ENCODE measurements around the gene SHISA3.
"Not testable (repeated sequence)": the region's sequence is repeated elsewhere in the genome, so short reads cannot be mapped to it uniquely, and the experiment has no call there.

SHISA3 gene

DNA sequence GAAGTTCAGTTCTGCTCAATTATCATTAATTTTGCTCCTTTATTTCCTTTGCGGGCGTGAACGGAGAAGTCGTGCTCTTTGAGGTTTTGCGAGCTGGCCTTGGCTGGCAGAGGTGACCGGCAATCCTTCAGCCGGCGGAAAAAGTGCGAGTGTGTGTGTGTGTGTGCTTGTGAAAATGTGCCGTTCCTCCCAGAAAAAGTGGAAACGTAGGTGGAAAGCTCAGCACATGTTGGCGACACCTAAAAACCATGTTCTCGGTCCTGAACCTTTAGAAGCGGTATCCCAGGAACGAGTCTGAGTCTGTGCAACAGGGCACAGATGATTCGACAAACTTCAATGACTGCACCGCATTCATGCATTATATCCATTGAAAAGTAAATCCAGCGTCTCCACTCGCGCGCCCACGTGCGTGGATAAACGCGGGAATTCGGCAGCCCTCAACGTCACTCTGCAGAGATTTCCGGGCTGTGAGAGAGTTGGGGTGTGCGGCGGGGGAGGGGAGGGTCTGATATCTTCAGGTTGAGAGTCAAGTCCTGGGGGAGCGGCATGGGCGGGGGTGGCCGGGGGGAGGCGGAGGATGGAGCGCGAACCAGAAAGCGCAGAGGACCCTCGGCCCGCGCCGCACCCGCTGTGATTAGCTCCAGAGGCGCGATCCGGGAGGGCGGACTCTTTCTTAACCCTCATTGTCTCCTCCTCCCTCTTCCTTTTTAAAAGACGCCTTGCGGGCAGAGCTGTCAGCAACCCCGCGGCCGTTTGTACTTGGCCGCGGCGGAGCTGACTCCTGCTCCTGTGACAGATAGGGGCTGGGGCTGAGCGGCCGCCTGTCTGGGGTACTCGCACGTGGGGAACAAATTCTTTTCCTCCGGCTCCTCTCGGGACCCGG, at the start of gene SHISA3:
Gene SHISA3 (plus strand): TSS at position 737 of the 883 bp plus-strand sequence. CDS start 569 bp downstream, outside the sequence.
- DNase-seq (ENCODE audit: low read depth), result no peak

DNA sequence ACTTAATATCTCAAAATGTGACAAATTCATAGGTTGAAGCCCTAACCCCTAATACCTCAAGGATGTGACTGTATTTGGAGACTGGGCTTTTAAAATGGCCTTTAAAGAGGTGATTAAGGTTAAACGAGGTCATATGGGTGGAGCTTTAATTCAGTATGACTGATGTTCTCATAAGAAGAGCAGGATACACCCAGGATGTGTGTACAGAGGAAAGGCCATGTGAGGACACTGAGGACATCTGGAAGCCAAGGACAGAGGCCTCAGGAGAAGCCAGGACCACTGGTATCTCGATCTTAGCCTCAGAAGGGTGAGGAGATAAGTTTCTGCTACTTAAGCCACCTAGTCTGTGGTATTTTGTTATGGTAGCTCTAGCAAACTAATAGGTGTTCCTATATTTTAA, 49.0 kb upstream of the SHISA3 start:
- no peak for DNase-seq (ENCODE audit: low read depth)

DNA sequence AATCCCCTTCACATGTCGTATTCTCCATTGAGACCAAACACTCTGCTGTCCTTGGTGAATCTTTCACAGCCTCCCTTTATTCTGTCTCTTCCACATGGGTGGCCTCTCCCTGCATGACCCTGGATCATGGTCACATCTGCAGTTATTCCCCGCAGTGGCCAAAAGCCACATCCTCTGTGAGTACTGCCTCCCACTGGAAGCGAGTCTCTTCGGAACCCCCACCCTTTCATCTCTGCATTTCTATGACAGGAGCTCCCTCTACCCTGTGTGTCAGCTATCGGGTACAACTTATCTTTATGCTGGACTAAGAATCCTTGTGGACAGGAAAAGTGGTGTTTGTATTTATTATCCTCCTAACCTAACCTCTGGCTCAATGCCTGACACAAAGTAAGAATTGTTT, 48.6 kb upstream of the SHISA3 start:
- no peak for DNase-seq (ENCODE audit: low read depth)

DNA sequence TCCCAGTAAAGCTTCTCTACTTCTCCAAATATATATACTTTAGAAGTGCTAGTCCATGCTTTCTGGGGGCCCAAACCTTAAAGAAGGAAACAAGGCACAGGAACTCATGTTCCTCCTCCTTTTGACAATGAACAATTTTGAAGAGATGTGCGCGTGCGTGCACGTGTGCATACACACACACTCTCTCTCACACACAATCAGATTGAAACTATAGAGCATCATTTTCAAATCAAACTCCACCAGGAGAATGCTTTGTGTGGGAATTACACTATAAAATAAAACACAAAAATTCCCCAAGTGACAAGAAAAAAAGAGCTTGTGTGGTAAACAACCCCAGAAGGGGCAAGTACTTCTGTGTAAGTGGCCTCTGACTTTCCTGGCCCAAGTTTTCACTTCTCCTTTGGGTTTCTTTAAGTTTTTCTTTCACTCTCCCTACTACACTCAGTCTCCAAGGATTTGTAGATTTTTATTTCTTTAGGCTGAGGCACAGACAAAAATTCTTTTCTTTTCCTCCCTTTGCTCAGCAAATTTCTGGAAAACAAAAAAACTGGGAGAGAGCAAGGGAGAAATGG, 46.6 kb upstream of the SHISA3 start:
- DNase-seq (ENCODE audit: low read depth), result no peak

DNA sequence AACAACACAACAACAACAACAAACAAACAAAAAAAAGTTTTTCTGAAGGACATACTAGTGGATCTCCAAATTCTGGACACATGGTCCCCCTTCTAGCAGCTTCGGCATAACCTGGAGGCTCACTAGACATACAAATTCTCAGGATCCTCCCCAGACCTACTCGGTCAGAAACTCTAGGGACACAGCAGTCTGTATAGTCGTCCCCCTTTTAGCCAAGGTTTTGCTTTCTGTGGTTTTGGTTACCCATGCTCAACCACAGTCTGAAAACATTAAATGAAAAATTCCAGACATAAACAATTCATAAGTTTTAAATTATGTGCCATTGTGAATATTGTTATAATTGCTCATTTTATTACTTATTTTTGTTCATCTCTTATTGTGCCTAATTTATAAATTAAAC, 45.2 kb upstream of the SHISA3 start:
- no peak for DNase-seq (ENCODE audit: low read depth)

DNA sequence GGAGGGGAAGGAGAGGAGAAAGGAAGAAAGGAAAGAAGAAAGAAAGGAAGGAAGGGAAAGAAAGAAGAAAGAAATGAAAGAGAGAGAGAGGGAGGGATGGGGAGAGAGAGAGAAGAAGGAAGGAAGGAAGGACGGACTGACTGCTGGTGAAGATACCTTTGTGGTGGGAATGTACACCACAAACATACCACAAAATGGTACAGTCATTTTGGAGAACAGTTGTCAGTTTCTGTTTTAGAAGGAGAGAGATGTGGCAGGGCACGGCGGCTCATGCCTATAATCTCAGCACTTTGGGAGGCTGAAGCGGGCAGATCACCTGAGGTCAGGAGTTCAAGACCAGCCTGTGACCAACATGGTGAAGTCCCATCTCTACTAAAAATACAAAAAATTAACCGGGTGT, 40.0 kb upstream of the SHISA3 start:
- DNase-seq (ENCODE audit: low read depth), result no peak

DNA sequence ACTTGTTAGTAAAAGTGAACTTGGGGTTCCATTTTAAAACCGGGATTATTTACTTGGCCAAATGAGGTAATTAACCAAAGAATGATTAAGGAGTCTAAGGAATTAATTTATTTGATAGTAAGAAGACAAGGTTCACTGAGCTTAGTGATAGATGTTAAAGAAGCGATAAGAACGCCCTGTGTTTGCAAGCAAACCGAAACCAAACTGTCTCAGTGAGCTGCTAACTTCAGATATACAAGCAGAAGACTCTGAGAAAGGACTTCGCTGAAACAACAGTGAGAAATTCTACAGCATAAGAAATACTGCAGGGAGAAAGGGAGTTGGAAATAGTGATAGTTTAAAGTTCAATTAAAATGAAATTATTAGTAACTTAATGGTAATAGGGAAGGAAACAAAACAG, 37.6 kb upstream of the SHISA3 start:
- no peak for DNase-seq (ENCODE audit: low read depth)

DNA sequence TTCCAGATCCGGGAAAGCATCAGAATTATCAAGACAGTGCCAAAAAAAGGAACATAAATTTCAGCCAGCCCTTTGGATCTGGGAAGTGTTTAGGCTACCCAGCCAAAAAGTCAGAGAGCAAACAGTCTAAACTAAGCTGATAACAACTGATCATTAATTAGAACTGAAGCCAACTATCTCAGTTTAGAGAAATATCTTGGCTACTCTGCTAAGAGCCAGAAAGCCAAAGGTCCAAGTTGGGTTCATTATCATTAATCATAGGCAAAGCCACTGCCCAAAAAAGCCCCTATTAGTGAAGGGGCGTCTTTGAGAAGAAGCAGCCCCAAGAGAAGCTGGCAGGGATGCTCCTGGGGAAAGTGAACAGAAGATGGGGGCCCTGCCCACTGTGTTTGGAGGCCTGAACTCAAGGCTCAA, 37.0 kb upstream of the SHISA3 start:
- DNase-seq (ENCODE audit: low read depth), result no peak

DNA sequence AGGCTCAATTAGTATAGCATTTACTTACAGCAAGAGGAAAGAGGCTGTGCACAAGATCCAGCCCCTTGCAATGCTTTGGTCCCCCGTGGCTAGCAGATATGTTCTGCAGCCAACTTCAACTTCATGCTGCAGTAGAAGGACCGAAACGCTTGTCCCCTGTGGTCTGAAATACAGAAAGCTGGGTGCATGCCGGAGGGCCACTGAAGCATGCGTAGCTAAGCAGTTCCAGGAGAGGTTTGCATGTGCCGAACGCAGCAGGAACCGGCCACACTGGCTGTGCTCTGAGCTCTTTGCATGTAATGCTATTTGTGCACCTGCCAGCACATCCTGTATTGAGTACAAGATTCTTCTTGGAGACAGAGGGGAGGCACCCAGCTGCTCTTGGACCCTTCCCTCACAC, 35.8 kb upstream of the SHISA3 start:
- DNase-seq (ENCODE audit: low read depth), result no peak

DNA sequence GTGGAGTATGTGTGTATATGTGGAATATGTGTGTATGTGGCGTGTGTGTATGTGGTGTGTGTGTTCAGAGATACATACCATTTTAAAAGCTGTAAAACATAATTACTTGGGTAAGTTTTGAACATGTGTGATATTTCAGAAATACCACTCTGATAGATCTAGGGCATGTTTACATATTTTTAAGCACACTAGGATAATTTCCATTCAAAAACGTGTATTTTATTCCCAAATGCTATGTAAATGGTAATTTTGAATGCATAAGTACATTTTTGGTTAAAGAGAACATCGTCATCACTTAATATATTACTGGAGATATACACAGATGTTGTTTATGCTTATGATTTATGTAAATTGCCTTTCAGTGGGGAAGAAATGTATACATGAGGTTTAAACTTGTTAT, 34.7 kb upstream of the SHISA3 start:
- no peak for DNase-seq (ENCODE audit: low read depth)

DNA sequence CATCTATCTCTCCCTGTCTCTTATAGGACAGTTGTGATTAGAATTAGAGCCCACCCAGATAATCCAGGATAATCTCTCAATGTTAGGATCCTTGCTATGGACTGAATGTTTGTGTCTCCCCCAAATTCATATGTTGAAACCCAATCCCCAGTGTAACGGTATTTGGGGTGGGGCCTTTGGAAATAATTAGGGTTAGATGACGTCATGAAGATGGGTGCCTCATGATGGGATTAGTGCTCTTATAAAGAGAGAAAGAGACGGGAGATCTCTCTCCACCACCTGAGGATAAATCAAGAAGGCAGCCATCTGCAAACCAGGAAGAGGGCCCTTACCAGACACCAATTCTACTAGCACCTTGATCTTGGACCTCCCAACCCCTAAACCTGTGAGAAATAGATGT, 33.7 kb upstream of the SHISA3 start:
- no peak for DNase-seq (ENCODE audit: low read depth)

DNA sequence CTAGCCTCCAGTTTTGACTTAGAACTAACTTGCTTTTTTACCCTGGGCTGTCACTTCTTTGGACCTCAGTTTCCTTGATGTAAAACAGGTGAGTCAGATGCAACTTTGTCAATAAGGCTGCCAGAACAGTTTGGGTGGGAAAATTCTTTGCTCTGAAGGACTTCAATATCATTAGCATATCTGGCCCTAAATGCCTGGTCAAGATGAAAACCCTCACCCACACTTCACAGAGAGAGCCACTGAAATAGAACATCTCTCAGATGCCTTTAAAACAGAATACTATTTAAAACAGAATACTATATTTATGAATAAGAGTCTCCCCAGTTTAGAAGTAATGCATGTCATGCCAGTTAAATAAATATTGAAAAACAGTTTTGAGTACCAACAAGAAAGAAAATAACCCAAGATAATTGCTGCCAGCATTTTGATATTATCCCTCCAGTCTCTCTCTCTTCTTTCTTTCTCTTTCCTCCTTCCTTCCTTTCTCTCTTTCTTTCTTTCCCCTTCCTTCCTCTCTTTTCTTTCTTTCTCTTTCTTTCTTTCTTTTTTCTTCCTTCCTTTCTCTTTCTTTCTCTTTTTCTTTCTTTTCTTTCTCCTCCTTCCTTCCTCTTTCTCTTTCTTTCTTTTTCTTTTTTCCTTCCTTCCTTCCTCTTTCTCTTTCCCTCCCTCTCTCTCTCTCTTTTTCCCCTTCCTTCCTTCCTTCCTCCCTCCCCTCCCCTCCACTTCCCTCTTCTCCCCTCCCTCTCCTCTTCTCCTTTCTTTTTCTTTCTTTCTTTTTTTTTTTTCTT, 32.8 kb upstream of the SHISA3 start:
- DNase-seq (ENCODE audit: low read depth), result no peak

DNA sequence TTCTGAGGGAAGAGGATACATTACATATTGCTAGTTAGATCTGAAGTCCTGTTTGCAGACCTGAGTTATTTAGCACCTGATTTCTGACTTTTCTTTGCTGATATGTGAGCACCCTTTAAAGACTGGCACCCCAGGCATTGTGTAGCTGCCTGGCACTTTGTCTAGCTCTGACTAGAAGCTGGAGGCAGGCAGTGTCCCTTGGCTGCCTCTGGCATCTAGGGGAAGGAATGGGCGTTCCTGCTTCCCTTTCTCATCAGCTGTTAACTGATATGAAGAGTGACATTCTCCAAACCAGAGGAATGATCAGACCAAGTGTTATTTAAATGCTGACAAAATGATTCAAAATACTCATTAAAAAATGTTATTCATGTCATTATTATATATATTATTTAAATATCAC, 30.3 kb upstream of the SHISA3 start:
- DNase-seq (ENCODE audit: low read depth), result no peak

DNA sequence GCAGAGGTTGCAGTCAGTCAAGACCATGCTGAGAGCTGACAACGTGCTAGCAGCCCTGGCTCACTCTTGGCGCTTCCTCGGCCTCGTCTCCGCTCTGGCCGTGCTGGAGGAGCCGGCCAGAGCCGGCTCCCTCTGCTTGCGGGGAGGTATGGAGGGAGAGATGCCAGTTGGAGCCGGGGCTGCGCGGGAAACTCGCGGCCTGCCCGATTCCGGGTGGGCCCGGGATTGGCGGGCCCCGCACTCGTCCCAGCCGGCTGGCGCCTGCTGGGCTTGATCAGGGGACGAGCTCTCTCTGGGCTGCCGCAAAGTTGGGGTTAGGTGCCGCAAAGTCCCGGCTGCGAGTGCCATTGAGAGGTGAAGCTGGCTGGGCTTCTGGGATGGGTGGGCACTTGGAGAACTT, 27.8 kb upstream of the SHISA3 start:
- no peak for DNase-seq (ENCODE audit: low read depth)

DNA sequence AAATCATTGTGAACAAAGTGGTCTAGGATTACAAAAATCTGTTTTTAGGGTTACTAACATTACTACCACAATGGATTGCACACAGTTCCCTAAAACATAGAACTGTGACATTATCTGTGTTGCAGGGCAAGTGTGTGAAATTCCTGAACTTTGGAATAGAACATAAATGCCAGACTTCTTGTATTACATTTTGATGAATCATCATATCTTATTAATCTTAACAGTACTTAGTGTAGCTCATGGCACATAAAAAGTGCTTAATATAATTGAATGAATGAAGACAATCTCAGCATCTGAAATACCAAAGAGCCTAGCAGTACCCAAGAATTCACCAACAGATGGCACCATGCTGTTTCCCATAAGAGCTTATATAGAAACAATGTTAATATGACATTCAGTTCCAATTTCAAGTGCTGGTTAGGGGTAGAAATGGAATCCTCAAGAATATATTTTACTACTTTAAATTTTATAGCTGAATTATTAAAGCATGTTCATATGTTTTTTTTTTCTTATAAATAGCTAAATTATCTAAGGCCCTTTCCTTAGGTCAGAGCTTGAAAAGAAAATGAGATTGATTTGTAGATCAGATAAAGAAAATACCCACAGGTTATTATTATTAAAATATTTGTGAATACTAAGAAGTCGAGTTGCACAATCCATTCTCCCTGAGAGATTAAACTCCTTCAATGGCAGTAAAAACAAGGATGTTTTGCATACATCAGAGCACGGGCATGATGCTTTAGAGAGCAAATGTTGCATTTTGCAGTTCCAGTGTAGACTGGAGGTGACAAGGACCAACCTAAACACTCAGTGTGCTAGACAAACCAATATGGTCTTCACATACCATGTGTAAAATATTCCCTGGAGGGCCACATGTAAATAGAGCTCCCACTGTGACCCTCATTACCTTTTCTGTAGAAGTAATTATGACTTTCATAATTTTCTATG, 25.7 kb upstream of the SHISA3 start:
- DNase-seq (ENCODE audit: low read depth), result no peak

DNA sequence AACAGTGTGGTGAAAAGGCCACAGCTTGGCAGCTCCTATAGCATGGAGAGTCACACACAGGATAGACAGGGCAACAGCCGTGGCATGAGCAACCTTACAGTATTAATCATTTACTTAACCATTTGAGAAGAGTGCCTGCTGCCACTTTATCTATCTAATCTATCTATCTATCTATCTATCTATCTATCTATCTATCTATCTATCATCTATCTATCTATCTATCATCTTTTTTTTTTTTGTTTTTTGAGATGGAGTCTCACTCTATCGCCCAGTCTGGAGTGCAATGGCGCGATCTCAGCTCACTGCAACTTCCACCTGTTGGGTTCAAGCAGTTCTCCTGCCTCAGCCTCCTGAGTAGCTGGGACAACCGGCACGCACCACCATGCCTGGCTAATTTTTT, 25.0 kb upstream of the SHISA3 start:
- DNase-seq (ENCODE audit: low read depth), result not testable (repeated sequence)

DNA sequence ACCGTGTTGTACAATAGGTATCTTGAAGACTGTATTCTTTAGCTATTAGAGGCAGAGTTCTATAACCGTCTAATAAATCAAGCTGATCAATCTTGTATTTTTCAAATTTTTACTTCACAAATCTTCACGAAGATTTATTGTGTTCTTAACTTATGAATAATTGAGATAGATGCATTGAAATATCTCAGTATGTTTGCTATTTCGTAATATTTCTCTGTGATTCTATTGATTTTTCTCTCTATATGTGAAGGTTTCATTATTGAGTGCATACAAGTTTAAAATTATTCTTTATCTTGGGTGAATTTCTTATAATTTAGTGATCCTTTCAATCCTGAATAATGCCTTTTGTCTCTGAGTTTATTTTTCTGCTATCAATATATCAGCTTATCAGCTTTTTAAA, 19.8 kb upstream of the SHISA3 start:
- DNase-seq (ENCODE audit: low read depth), result no peak

DNA sequence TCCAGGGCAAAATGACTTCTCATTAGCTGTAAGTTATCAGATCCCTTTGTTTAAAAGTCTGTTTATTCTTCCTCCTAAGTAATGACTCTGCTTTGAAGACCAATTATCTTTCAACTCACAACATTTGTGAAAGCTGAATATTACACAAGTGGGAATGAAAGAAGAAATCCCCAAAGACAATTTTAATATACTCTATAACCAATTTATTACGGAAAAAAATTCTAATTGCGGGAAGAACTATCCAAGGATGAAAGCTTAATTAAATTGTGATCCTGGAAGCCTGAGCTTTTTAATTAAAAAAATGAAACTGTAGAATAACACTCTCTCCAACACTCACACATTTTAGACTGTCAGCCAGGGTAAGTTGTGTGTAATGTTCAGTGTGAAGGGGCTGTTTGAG, 15.6 kb upstream of the SHISA3 start:
- DNase-seq (ENCODE audit: low read depth), result no peak

DNA sequence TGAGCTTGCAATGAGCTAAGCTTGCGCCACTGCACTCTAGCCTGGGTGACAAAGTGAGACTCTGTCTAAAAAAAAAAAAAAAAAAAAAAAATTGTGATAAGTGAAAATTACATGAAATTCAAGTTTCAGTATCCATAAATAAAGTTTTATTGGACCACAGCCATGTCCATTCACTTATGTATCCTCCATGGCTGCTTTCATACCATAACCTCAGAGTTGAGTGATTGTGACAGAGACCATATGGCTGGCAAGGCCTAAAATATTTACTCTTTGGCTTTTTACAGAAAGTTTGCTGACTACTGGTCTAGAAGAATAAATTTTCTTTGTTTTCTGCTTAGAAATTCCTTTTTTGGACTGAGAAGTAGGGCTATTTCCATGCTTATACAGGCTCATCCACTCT, 11.8 kb upstream of the SHISA3 start:
- no peak for DNase-seq (ENCODE audit: low read depth)

DNA sequence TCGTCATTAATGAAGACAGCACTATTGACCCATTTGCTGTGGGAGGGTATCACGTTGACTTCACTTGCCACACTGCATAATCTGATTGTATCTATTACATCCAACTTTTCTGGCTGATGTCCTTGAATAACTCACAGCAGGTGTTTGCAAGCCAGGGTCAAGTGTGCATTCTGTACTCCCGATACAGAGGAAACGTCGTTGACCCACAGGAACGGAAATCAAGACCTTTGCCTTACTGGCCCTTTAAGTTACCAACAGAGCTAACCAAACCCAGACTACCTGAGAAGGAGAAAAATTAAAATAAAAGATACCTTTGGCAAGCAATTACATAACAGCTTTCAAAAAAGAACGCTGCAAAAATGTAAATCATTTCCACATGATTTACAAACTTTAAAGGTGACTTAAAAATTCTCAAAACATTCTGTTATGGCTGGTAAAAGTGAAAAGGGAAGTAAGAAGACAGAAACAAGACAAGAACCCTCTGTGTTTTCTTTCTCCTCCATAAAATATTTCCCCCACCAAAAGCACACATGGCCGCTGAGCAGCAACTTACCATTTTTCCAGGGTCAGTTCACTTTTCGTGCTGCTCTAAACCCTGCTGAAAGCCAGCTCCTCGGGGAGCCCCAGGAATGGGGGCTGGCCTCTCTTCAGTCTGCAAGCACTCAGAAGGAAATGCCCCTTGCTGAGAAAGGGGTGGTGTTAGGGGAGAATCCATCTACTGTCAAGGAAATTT, 6.5 kb upstream of the SHISA3 start:
- no peak for DNase-seq (ENCODE audit: low read depth)

DNA sequence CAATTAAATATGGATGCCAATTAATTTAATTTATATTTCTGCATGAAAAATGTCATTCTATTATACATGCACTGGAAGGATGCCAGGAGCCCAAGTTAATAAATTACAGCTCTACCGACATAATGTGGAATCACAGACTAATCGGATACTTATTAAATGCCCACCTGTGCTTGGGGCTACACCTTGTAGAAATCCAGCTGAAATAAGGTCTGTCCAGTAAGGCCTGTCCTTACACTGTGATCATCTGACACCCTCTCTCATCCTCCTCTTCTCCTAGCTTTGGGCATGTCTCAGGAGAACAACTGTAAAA, 6.0 kb upstream of the SHISA3 start:
- no peak for DNase-seq (ENCODE audit: low read depth)
